ENCODE results near the gene MAP2K3. TPM values are rescaled to one million over a fixed set of nuclear protein-coding genes. Genes with fewer than 3 reads are reported as not detected.

MAP2K3 gene
- total RNA-seq, 1 donor from 2014 or later: 3.5 TPM

DNA sequence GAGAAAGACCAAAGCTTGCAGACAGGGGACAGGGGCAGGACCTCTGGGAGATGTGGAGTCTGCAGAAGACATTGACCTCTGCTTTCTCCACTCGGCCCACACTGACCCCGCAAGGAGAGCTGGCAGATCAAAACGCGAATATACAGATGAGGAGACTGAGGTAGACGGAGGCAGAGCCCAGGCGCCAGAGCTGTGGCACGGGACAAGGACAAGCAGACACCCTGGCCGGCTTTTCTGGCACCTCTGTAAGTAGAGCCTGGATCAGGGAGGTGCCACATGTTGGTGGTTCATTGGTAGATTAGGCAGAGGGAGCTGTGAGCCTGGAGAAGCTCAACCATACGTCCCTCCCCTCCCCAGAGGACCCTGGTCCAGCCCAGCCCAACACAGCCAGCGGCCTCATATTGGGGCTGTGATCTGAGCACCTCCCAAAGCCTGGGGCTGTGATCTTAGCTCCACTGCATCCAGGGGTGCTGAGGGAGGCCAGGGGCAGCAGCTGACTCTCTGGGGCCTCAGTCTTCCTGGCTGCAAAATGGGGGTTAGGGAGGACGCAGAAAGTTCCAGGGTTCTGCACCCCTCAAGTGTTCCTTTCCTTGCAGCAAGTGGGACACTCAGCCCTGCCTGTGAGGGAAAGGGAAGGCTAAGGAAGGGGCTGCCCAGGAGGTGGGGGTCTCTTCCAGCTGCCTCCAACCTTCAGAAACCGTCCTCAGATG lies 35.3 kb upstream of the MAP2K3 start:
- Mint-ChIP-seq H3K27me3 (ENCODE audit: insufficient read depth, low read depth) (peaks cover 2% of the 10 kb centered on the region), H3K36me3 (no peaks in the 10 kb centered on the region), H3K9me3 (no peaks in the 10 kb centered on the region), H3K4me3 (no peak overlapping the region), H3K27ac (peak overlapping the region; percentile 48), H3K4me1 (peaks cover 10% of the 10 kb centered on the region)
- Histone ChIP-seq H3F3A (ENCODE audit: low read depth) (peaks cover 8% of the 10 kb centered on the region), H3K79me2 (ENCODE audit: low read depth) (no peaks in the 10 kb centered on the region), H3K4me1 (peaks cover 4% of the 10 kb centered on the region), H3K36me3 (no peaks in the 10 kb centered on the region), H3K4me3 (no peak overlapping the region), H3K9me3 (ENCODE audit: low read depth) (no peaks in the 10 kb centered on the region), H2AFZ (replicated peaks) (no peak overlapping the region), H3K27ac (no peak overlapping the region), H3K4me2 (no peak overlapping the region), H3K27me3 (peaks cover 14% of the 10 kb centered on the region), H4K20me1 (ENCODE audit: low read depth) (peaks cover 36% of the 10 kb centered on the region), H3K9ac (no peak overlapping the region)
- no peak for TF ChIP-seq EZH2phosphoT487 (IDR thresholded peaks at IDR 0.05)
- TF ChIP-seq, protein P1, sequence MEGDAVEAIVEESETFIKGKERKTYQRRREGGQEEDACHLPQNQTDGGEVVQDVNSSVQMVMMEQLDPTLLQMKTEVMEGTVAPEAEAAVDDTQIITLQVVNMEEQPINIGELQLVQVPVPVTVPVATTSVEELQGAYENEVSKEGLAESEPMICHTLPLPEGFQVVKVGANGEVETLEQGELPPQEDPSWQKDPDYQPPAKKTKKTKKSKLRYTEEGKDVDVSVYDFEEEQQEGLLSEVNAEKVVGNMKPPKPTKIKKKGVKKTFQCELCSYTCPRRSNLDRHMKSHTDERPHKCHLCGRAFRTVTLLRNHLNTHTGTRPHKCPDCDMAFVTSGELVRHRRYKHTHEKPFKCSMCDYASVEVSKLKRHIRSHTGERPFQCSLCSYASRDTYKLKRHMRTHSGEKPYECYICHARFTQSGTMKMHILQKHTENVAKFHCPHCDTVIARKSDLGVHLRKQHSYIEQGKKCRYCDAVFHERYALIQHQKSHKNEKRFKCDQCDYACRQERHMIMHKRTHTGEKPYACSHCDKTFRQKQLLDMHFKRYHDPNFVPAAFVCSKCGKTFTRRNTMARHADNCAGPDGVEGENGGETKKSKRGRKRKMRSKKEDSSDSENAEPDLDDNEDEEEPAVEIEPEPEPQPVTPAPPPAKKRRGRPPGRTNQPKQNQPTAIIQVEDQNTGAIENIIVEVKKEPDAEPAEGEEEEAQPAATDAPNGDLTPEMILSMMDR (IDR thresholded peaks at IDR 0.05): no peak
- no peak for TF ChIP-seq EZH2 (IDR thresholded peaks at IDR 0.05)
- no peak for DNase-seq (ENCODE audit: low spot score)

DNA sequence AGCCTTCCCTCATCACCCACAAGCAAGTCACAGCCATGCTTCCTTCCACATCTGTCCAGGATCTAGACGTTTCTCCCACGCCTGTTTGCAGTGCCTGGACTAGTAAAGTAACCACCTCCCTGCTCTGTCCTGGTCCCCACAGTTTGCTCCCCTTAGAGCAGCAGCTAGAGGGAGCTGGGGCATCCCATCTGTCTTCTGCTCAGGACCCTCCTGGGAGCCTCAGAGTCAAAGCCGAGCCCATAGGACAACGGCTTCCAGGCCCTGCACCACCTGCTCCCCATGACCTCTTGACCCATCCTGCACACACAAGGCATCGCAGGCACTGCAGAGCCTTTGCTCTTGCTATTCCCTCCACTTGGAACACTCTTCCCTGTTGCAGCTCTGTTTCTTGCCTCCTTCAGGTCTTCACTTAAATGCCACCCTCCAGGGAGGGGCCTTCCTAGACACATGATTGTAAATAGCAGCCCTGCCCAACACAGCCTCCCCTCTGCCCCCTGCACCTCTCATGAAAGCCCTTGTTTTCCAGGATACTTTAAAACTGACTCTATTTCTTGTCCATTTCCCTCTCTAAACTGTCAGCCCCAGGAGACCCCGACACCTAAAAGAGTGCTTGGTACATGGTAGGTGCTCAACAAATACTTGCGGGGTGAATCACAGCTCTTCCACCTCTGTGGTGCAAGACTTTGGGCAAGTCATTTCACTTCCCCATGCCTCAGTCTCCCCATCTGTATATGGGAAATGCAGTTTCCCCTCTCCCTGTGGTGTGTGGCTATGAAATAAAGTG lies 34.4 kb upstream of the MAP2K3 start:
- Histone ChIP-seq H3K4me1 (peaks cover 4% of the 10 kb centered on the region), H3F3A (ENCODE audit: low read depth) (peaks cover 8% of the 10 kb centered on the region), H3K9ac (no peak overlapping the region), H4K20me1 (ENCODE audit: low read depth) (peaks cover 36% of the 10 kb centered on the region), H2AFZ (replicated peaks) (no peak overlapping the region), H3K27me3 (peaks cover 21% of the 10 kb centered on the region), H3K36me3 (no peaks in the 10 kb centered on the region), H3K27ac (no peak overlapping the region), H3K9me3 (ENCODE audit: low read depth) (no peaks in the 10 kb centered on the region), H3K4me3 (no peak overlapping the region), H3K79me2 (ENCODE audit: low read depth) (no peaks in the 10 kb centered on the region), H3K4me2 (no peak overlapping the region)
- H3K4me3 Mint-ChIP-seq: peak overlapping the region; percentile 25
- H3K27me3 Mint-ChIP-seq (ENCODE audit: insufficient read depth, low read depth): peaks cover 2% of the 10 kb centered on the region
- H3K36me3 Mint-ChIP-seq: no peaks in the 10 kb centered on the region
- H3K9me3 Mint-ChIP-seq: no peaks in the 10 kb centered on the region
- no peak for DNase-seq (ENCODE audit: low spot score)
- TF ChIP-seq EZH2 (IDR thresholded peaks at IDR 0.05) (no peak), EZH2phosphoT487 (IDR thresholded peaks at IDR 0.05) (no peak)
- peak overlapping the region; percentile 20 for H3K27ac Mint-ChIP-seq
- peaks cover 10% of the 10 kb centered on the region for H3K4me1 Mint-ChIP-seq

DNA sequence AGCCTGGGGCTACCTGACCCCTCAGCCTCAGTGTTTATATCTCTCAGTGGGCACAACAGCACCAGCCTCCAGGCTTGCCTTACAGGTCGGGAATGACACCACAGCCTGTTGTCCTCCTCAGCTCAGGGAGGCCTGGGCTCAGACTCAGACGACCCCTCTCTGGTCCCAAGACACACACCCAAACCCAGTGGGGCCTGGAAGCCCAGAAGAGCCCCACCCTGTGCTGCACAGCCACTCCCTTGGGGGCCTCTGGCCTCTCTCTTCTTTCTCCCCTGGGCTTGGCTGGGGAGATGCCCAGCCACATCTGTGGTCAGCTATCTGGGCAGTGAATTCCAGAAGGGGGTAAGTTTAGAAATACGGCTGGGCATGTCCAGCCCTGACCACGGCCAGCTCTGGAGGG lies 33.7 kb upstream of the MAP2K3 start:
- Histone ChIP-seq H3K9ac (no peak overlapping the region), H3K9me3 (ENCODE audit: low read depth) (no peaks in the 10 kb centered on the region), H3K4me1 (peaks cover under 1% of the 10 kb centered on the region), H2AFZ (replicated peaks) (no peak overlapping the region), H3K79me2 (ENCODE audit: low read depth) (no peaks in the 10 kb centered on the region), H3F3A (ENCODE audit: low read depth) (peaks cover 8% of the 10 kb centered on the region), H3K27me3 (peaks cover 21% of the 10 kb centered on the region), H3K4me3 (no peak overlapping the region), H4K20me1 (ENCODE audit: low read depth) (peaks cover 29% of the 10 kb centered on the region), H3K36me3 (no peaks in the 10 kb centered on the region), H3K27ac (no peak overlapping the region), H3K4me2 (no peak overlapping the region)
- Mint-ChIP-seq H3K4me3 (no peak overlapping the region), H3K4me1 (peaks cover 10% of the 10 kb centered on the region), H3K36me3 (no peaks in the 10 kb centered on the region), H3K9me3 (no peaks in the 10 kb centered on the region), H3K27ac (no peak overlapping the region), H3K27me3 (ENCODE audit: insufficient read depth, low read depth) (peaks cover 2% of the 10 kb centered on the region)
- DNase-seq (ENCODE audit: low spot score): no peak
- TF ChIP-seq, protein P1 (IDR thresholded peaks at IDR 0.05): no peak
- TF ChIP-seq EZH2phosphoT487 (IDR thresholded peaks at IDR 0.05): no peak
- TF ChIP-seq EZH2 (IDR thresholded peaks at IDR 0.05): no peak
